Measurements from ENCODE around the gene DDIT3. TPM values are rescaled to one million over a fixed set of nuclear protein-coding genes. Genes with fewer than 3 reads are reported as not detected.

DDIT3 gene
- total and polyA plus RNA-seq, 10 donors, result 18.0 to 43.9 (median 23.0) TPM

GRCh38 chr12:57546438-57547287 is 26.3 kb upstream of the DDIT3 start, which contains the start of gene DCTN2:
Gene DCTN2 (minus strand): TSS chr12:57547192. CDS start chr12:57547063, 129 bp downstream.
- peak within 1 kb of the TSS; percentile 80 to 94 (median 88) for H3K27ac ChIP-seq
- TF ChIP-seq POLR2AphosphoS5 (IDR thresholded peaks at IDR 0.05) (peak; percentile 80 to 87 (median 83)), POLR2A (IDR thresholded peaks at IDR 0.05) (no peak)
- TF ChIP-seq, protein P1, sequence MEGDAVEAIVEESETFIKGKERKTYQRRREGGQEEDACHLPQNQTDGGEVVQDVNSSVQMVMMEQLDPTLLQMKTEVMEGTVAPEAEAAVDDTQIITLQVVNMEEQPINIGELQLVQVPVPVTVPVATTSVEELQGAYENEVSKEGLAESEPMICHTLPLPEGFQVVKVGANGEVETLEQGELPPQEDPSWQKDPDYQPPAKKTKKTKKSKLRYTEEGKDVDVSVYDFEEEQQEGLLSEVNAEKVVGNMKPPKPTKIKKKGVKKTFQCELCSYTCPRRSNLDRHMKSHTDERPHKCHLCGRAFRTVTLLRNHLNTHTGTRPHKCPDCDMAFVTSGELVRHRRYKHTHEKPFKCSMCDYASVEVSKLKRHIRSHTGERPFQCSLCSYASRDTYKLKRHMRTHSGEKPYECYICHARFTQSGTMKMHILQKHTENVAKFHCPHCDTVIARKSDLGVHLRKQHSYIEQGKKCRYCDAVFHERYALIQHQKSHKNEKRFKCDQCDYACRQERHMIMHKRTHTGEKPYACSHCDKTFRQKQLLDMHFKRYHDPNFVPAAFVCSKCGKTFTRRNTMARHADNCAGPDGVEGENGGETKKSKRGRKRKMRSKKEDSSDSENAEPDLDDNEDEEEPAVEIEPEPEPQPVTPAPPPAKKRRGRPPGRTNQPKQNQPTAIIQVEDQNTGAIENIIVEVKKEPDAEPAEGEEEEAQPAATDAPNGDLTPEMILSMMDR (IDR thresholded peaks at IDR 0.05 in 8 of 11, conservative IDR thresholded peaks at IDR 0.05 in 3 of 11), result peak in 4 of 11 experiments; percentile 29 to 56 (median 36)
- H3K36me3 ChIP-seq, result peaks cover 0 to 14% (median 7%) of the 10 kb centered on the region in 6 donors
- H3K9me3 ChIP-seq, result no peaks in the 10 kb centered on the region
- peaks cover 27 to 60% (median 44%) of the 10 kb centered on the region in 6 donors for H3K4me1 ChIP-seq
- intact Hi-C loops (cut with DNase I; ENCODE audit: low total_unique reads), result no loop called here
- DNase-seq, result peak; percentile 97
- 0 to 1% (median 1%) methylated on average over 42 to 56 of the region's 56 CpGs for WGBS, 5 donors
- H3K4me3 ChIP-seq, result peak within 1 kb of the TSS; percentile 73 to 97 (median 90)
- peaks cover 0 to 28% (median 21%) of the 10 kb centered on the region in 7 donors for H3K27me3 ChIP-seq (replicated peaks in 1 of 7)

DNA sequence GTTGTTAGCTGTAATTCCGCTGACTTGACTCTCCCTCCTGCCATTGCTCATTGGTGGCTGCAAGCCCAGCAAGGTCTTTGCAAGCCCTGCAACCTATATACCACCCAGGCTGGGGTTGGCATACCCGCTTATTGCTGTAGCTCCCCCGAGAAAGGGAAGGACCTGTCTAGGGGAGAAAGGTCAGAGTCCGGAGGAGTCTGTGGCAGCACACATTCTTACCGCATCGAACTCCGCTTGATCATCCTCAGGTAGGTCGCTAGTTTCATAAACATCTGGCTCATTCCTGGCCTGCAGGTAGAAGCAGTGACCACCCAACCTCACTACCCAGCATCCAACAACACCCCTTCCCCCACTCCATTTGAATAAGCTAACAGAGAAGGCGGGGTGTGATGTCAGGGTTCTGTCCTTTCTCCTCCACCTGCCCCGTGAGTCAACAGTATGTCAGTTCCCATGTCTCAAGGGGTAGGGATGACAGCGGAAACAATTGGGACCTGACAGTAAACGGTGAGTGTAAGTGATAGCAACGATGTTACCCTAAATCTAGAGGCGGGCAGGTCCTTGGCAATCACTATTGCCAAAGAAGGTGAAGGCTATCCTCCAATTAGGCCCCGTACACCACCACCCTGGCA is 25.6 kb upstream of the DDIT3 start:
- WGBS, 5 donors, result 67 to 77% (median 70%) methylated on average over 15 of the region's 15 CpGs
- intact Hi-C loops (cut with DNase I; ENCODE audit: low total_unique reads), result no loop called here
- no peak for DNase-seq
- H3K9me3 ChIP-seq, result no peaks in the 10 kb centered on the region
- peak overlapping the region in 6 of 8 donors; percentile 84 to 94 (median 90) for H3K27ac ChIP-seq
- H3K4me1 ChIP-seq, result peaks cover 27 to 65% (median 44%) of the 10 kb centered on the region in 6 donors
- H3K36me3 ChIP-seq, result peaks cover 0 to 21% (median 10%) of the 10 kb centered on the region in 6 donors
- H3K4me3 ChIP-seq, result peak overlapping the region; percentile 73 to 97 (median 90)
- H3K27me3 ChIP-seq (replicated peaks in 1 of 7), result peaks cover 0 to 28% (median 21%) of the 10 kb centered on the region in 7 donors
- TF ChIP-seq, protein P1 (IDR thresholded peaks at IDR 0.05 in 8 of 11, conservative IDR thresholded peaks at IDR 0.05 in 3 of 11), result no peak
- no peak for TF ChIP-seq POLR2AphosphoS5 (IDR thresholded peaks at IDR 0.05)
- no peak for TF ChIP-seq POLR2A (IDR thresholded peaks at IDR 0.05)

- TF ChIP-seq POLR2AphosphoS5 (IDR thresholded peaks at IDR 0.05) (no peak), POLR2A (IDR thresholded peaks at IDR 0.05) (no peak)
- TF ChIP-seq, protein P1 (IDR thresholded peaks at IDR 0.05 in 8 of 11, conservative IDR thresholded peaks at IDR 0.05 in 3 of 11), result no peak
- intact Hi-C loops (cut with DNase I; ENCODE audit: low total_unique reads), result no loop called here
- no peak for DNase-seq
- Histone ChIP-seq H3K27me3 (replicated peaks in 1 of 7) (peaks cover 0 to 5% (median 0%) of the 10 kb centered on the region in 7 donors), H3K9me3 (no peaks in the 10 kb centered on the region), H3K27ac (no peak overlapping the region), H3K36me3 (peaks cover 0 to 44% (median 22%) of the 10 kb centered on the region in 6 donors), H3K4me3 (no peak overlapping the region), H3K4me1 (peaks cover 21 to 50% (median 31%) of the 10 kb centered on the region in 6 donors)
- WGBS, 5 donors, result 17 to 45% (median 39%) methylated on average over 2 of the region's 2 CpGs; no CpG with 5 or more reads in 1 of the 5 donors
These were observed 23.3 kb upstream of the DDIT3 start for GRCh38 chr12:57543581-57543980.

All from spleen (tissue), 11 donors.